Fibroblast of skin of right quadriceps (primary cell): ENCODE measurements around the gene IPO13.

Source experiments
- DNase-seq: peaks from one replicate; pipeline ENCODE4 v3.0.0-alpha.2; 2013

IPO13 gene

GRCh38 chr1:44015206-44015605, 68.5 kb downstream of the IPO13 start:
- DNase-seq, result no peak

GRCh38 chr1:44016041-44016889, 69.5 kb downstream of the IPO13 start:
- DNase-seq, result no peak

- DNase-seq, result no peak
Observed at GRCh38 chr1:44016890-44017400, 70.2 kb downstream of the IPO13 start.
